OCI-LY7 (cell line): ENCODE results near the gene TRAF3IP1. TPM values are rescaled to one million over a fixed set of nuclear protein-coding genes. Genes with fewer than 3 reads are reported as not detected.

ENCODE experiments used
- BruUV-seq: library from RNA; stranded (reverse); fragments of 400-500 nt; replicated peaks from 2 replicates; lab custom pipeline; 2021; lab: Mats Ljungman, UMichigan
- CTCF ChIA-PET: fragments of 300-600 bp; sonication (Branson Sonifier 250); formaldehyde crosslinking; loops from one replicate; lab custom pipeline; 2022; ENCODE audit warnings: antibody characterized with exemption; ENCODE audit not compliant: unreplicated experiment; lab: Charles Lee
- POLR2A ChIA-PET: fragments of 300-600 bp; sonication (Branson Sonifier 250); formaldehyde crosslinking; loops from one replicate; lab custom pipeline; 2022; ENCODE audit warnings: antibody characterized with exemption; lab: Charles Lee
- DNase-seq: peaks from one replicate; pipeline ENCODE4 v3.0.0-alpha.2; 2015; ENCODE audit warnings: low spot score
- H2AFZ ChIP-seq: fragments of 200-600 bp; sonication (generic), shearing (Covaris generic); 2 replicates; pipeline ENCODE4 v1.6.1; 2014; ENCODE audit warnings: mild to moderate bottlenecking, antibody characterized with exemption, low read length, moderate library complexity
- H3K27ac ChIP-seq: fragments of 200-600 bp; sonication (generic); 2 replicates; pipeline ENCODE4 v1.5.1; 2014; ENCODE audit warnings: mixed run types, low read depth, mild to moderate bottlenecking, moderate library complexity, low read length, inconsistent platforms; ENCODE audit not compliant: poor library complexity, severe bottlenecking
- H3K36me3 ChIP-seq: fragments of 200-600 bp; sonication (generic); 2 replicates; pipeline ENCODE4 v1.6.1; 2014; ENCODE audit warnings: mild to moderate bottlenecking, antibody characterized with exemption, low read length, moderate library complexity, mixed read lengths; ENCODE audit not compliant: insufficient read depth
- H3K4me1 ChIP-seq: fragments of 200-600 bp; sonication (generic); 2 replicates; pipeline ENCODE4 v1.5.1; 2014; ENCODE audit warnings: mild to moderate bottlenecking, low read length; ENCODE audit not compliant: insufficient read depth, poor library complexity, severe bottlenecking
- H3K4me2 ChIP-seq: fragments of 200-600 bp; sonication (generic); 2 replicates; pipeline ENCODE4 v1.6.1; 2014; ENCODE audit warnings: mild to moderate bottlenecking, low read length
- H3K4me3 ChIP-seq: fragments of 200-600 bp; sonication (generic); 2 replicates; pipeline ENCODE4 v1.5.1; 2014; ENCODE audit warnings: mild to moderate bottlenecking, low read depth, low read length; ENCODE audit not compliant: poor library complexity, severe bottlenecking
- H3K79me2 ChIP-seq: fragments of 200-600 bp; sonication (generic); 2 replicates; pipeline ENCODE4 v1.6.1; 2016; ENCODE audit warnings: low read depth, mild to moderate bottlenecking, low read length, moderate library complexity, mixed read lengths; ENCODE audit not compliant: insufficient read depth
- H3K9me2 ChIP-seq: fragments of 200-600 bp; sonication (generic); 2 replicates; pipeline ENCODE4 v1.6.1; 2016; ENCODE audit warnings: mild to moderate bottlenecking, low read length, mixed read lengths; ENCODE audit not compliant: insufficient read depth
- H3K9me3 ChIP-seq: fragments of 200-600 bp; sonication (generic); 2 replicates; pipeline ENCODE4 v1.6.1; 2014; ENCODE audit warnings: mild to moderate bottlenecking, mixed run types, low read length, mixed read lengths
- H4K20me1 ChIP-seq: fragments of 200-600 bp; sonication (generic); 2 replicates; pipeline ENCODE4 v1.6.1; 2014; ENCODE audit warnings: mild to moderate bottlenecking, antibody characterized with exemption, low read length, moderate library complexity, mixed read lengths; ENCODE audit not compliant: insufficient read depth
- EZH2phosphoT487 ChIP-seq: fragments of 200-600 bp; sonication (generic); IDR thresholded peaks from 2 replicates; pipeline ENCODE4 v1.6.1; 2018; ENCODE audit warnings: low read depth, borderline replicate concordance, mild to moderate bottlenecking, mixed run types, antibody characterized with exemption, low read length, moderate library complexity, mixed read lengths
- intact Hi-C: fragments of 100-400 bp; cut with micrococcal nuclease; formaldehyde crosslinking; loops from one replicate; pipeline ENCODE4 v1.10.0; 2022; ENCODE audit not compliant: unreplicated experiment
- total RNA-seq, 2 experiments: library from RNA; depleted of rRNA in 1 of 2; stranded (reverse); fragments of >200 nt in 1 of 2; shearing (Covaris generic) in 1 of 2; gene quantifications; 2 replicates each; pipeline ENCODE4 v1.2.3, GENCODE V29; 2014 to 2022
- TF ChIP-seq, protein P1 (sequence below): fragments of 200-600 bp; sonication (generic); conservative IDR thresholded peaks from 2 replicates; pipeline ENCODE4 v1.5.1; 2014; ENCODE audit warnings: mild to moderate bottlenecking, antibody characterized with exemption, low read length, moderate library complexity, mixed read lengths

TRAF3IP1 gene
- total RNA-seq, 2 experiments from 2014 or later, result 8.2 to 13.8 TPM

DNA sequence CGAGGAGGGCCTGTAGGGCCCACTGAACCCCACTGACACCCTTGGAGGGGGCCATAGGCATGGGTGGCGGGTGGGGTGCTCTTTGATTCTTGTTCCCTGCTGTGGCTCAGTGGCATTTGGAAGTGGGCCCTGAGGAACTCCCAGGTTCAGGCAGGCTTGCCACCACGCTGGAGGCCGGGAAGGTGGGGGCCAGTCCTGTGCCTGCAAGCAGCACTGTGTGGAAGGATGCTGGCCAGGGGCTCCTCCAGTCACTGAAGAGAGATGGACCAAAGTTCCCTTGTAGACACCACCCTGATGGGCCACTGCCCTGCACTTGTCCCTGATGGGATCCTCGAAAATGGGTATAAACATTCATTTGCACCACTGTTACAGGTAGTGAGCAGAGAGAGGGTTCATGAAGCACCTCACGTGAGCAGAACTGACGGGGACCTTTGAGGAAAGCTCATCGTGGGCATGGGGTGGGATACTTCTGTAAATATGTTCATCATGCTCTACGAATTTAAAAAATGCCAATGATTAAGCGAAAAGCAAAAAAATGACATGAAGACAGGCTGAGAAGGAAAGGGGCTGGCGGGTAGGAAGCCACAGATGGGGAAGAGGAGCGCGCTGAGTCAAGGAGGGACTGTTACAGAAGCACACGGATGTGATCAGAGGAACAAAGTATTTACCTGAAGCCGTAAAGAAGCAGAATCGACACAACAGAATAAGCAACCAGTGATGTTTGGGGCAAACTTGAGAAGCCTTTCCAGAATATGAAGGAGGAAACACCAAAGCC lies 61.2 kb downstream of the TRAF3IP1 start:
- TF ChIP-seq, protein P1, sequence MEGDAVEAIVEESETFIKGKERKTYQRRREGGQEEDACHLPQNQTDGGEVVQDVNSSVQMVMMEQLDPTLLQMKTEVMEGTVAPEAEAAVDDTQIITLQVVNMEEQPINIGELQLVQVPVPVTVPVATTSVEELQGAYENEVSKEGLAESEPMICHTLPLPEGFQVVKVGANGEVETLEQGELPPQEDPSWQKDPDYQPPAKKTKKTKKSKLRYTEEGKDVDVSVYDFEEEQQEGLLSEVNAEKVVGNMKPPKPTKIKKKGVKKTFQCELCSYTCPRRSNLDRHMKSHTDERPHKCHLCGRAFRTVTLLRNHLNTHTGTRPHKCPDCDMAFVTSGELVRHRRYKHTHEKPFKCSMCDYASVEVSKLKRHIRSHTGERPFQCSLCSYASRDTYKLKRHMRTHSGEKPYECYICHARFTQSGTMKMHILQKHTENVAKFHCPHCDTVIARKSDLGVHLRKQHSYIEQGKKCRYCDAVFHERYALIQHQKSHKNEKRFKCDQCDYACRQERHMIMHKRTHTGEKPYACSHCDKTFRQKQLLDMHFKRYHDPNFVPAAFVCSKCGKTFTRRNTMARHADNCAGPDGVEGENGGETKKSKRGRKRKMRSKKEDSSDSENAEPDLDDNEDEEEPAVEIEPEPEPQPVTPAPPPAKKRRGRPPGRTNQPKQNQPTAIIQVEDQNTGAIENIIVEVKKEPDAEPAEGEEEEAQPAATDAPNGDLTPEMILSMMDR, result no peak
- TF ChIP-seq EZH2phosphoT487, result no peak
- Histone ChIP-seq H3K27ac (no peak overlapping the region), H3K4me3 (no peak overlapping the region), H2AFZ (no peak overlapping the region), H3K4me2 (no peak overlapping the region), H3K79me2 (no peaks in the 10 kb centered on the region), H3K9me3 (no peaks in the 10 kb centered on the region), H3K9me2 (no peaks in the 10 kb centered on the region), H3K36me3 (no peaks in the 10 kb centered on the region), H4K20me1 (no peaks in the 10 kb centered on the region), H3K4me1 (no peaks in the 10 kb centered on the region)
- BruUV-seq, result no TSS peak
- POLR2A ChIA-PET, result no interaction called here
- intact Hi-C loops, result no loop called here
- DNase-seq, result no peak
- CTCF ChIA-PET, result no interaction called here

DNA sequence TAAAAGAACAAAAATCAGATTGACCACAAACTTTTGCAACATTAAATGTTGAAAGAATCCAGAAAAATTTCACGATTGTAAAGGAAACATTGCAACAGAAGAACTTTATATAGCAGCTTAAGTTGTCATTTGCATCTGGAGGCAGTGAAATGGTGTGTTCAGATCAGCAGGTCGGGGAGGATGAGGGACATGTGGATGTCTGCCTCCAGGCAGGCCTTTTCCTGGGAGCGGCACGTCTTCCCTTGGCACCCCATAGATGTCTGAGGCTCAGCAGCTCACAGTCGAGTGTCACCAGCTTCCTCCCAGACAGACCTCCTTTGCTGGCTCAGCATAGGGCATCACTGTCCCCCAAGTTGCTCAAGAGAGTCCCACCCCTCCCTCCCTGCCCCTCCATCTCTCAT lies 62.1 kb downstream of the TRAF3IP1 start:
- H3K4me2 ChIP-seq, result no peak overlapping the region
- H3K9me3 ChIP-seq, result no peaks in the 10 kb centered on the region
- H3K4me3 ChIP-seq, result no peak overlapping the region
- H4K20me1 ChIP-seq, result no peaks in the 10 kb centered on the region
- DNase-seq, result no peak
- no peak overlapping the region for H2AFZ ChIP-seq
- TF ChIP-seq, protein P1, result no peak
- TF ChIP-seq EZH2phosphoT487, result no peak
- BruUV-seq, result no TSS peak
- no peaks in the 10 kb centered on the region for H3K36me3 ChIP-seq
- no peaks in the 10 kb centered on the region for H3K4me1 ChIP-seq
- POLR2A ChIA-PET, result no interaction called here
- intact Hi-C loops, result no loop called here
- no peak overlapping the region for H3K27ac ChIP-seq
- H3K79me2 ChIP-seq, result no peaks in the 10 kb centered on the region
- H3K9me2 ChIP-seq, result no peaks in the 10 kb centered on the region
- CTCF ChIA-PET, result no interaction called here

DNA sequence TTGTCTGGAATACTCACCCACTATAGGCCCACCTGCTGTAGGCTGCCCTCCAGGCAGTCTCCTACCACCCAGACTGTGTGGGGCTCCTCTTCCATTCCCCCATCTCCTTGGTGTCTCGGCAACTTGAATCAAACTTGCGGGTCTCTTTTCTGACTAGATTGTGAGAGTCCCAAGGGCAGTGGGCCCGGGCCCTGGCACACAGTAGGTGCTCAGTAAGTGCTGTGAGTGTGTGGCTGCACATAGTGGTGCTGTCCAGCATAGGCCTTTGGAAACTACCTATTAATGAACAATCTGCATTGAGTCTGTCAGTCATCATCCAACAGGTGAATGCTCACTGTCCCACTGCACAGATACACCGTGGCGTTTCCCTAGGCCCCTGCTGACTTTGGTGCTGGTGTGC lies 62.8 kb downstream of the TRAF3IP1 start:
- H3K27ac ChIP-seq, result no peak overlapping the region
- H2AFZ ChIP-seq, result no peak overlapping the region
- no peaks in the 10 kb centered on the region for H3K4me1 ChIP-seq
- no peak overlapping the region for H3K4me2 ChIP-seq
- BruUV-seq, result no TSS peak
- H3K9me2 ChIP-seq, result no peaks in the 10 kb centered on the region
- intact Hi-C loops, result no loop called here
- no peaks in the 10 kb centered on the region for H3K36me3 ChIP-seq
- ChIA-PET CTCF (no interaction called here), POLR2A (no interaction called here)
- no peak for DNase-seq
- no peak for TF ChIP-seq EZH2phosphoT487
- TF ChIP-seq, protein P1, result no peak
- no peak overlapping the region for H3K4me3 ChIP-seq
- no peaks in the 10 kb centered on the region for H3K9me3 ChIP-seq
- H3K79me2 ChIP-seq, result no peaks in the 10 kb centered on the region
- no peaks in the 10 kb centered on the region for H4K20me1 ChIP-seq
